Endothelial cell of umbilical vein (primary cell): Measurements from ENCODE around the gene PLEKHG7. TPM values are rescaled to one million over a fixed set of nuclear protein-coding genes. Genes with fewer than 3 reads are reported as not detected.

Source experiments
- BruUV-seq: library from RNA; stranded (reverse); fragments of 400-500 nt; replicated peaks from 2 replicates; lab custom pipeline; 2021; lab: Mats Ljungman, UMichigan
- CTCF ChIA-PET: fragments of 300-600, 350-600 bp; sonication (Branson Sonifier 250); formaldehyde crosslinking; loops from one replicate; lab custom pipeline; 2021; ENCODE audit warnings: antibody characterized with exemption, inconsistent platforms; lab: Charles Lee
- POLR2A ChIA-PET: fragments of 300-600, 350-600 bp; sonication (Branson Sonifier 250); formaldehyde crosslinking; loops from one replicate; lab custom pipeline; 2021; ENCODE audit warnings: antibody characterized with exemption, inconsistent platforms; lab: Charles Lee
- DNase-seq: peaks from one replicate; pipeline ENCODE4 v3.0.0-alpha.2; 2011; ENCODE audit warnings: low read depth, low spot score
- FAIRE-seq: peaks from 2 replicates; lab custom pipeline; 2011; peaks lifted over from hg19 to GRCh38; lab: Jason Lieb, UNC
- H2AFZ ChIP-seq: 2 replicates; pipeline ENCODE4 v1.6.0; 2012; ENCODE audit warnings: low read depth, low read length, control low read depth, inconsistent platforms
- H3K27ac ChIP-seq: 2 replicates; pipeline ENCODE4 v1.5.1; 2011; ENCODE audit warnings: low read depth, mild to moderate bottlenecking, control low read depth, low read length, moderate library complexity; ENCODE audit not compliant: insufficient read depth
- H3K27me3 ChIP-seq, 2 experiments: 2 replicates each; pipeline versions ENCODE4 v1.6.0 to v1.6.1; 2011; ENCODE audit warnings: low read length in 2 of 2, mixed read lengths in 1 of 2; ENCODE audit not compliant: control insufficient read depth in 2 of 2, insufficient read depth in 2 of 2
- H3K36me3 ChIP-seq, 2 experiments: 2 replicates in 1 of 2; 3 replicates in 1 of 2; pipeline ENCODE4 v1.5.1; 2011; ENCODE audit warnings: low read length in 2 of 2, mild to moderate bottlenecking in 1 of 2, moderate library complexity in 1 of 2; ENCODE audit not compliant: control insufficient read depth in 2 of 2, insufficient read depth in 2 of 2; ENCODE audit errors: extremely low read depth in 1 of 2
- H3K4me1 ChIP-seq: 3 replicates; pipeline ENCODE4 v1.5.1; 2011; ENCODE audit warnings: mild to moderate bottlenecking, low read length; ENCODE audit not compliant: control insufficient read depth, insufficient read depth; ENCODE audit errors: extremely low read depth
- H3K4me2 ChIP-seq: 2 replicates; pipeline ENCODE4 v1.6.1; 2011; ENCODE audit warnings: low read length, control low read depth, mixed read lengths; ENCODE audit not compliant: insufficient read depth
- H3K4me3 ChIP-seq, 3 experiments: fragments of 200-600 bp in 1 of 3; sonication (generic), shearing (Covaris generic) in 1 of 3; replicated peaks in 1 of 3; 2 replicates each; pipeline ENCODE4 v1.5.1; 2011 to 2016; ENCODE audit warnings: control low read depth in 3 of 3, low read length in 3 of 3, mild to moderate bottlenecking in 2 of 3, inconsistent platforms in 1 of 3, low read depth in 1 of 3, moderate library complexity in 1 of 3; ENCODE audit not compliant: insufficient read depth in 1 of 3
- H3K79me2 ChIP-seq: 2 replicates; pipeline ENCODE4 v1.6.0; 2012; ENCODE audit warnings: low read length, inconsistent platforms; ENCODE audit not compliant: control insufficient read depth, insufficient read depth
- H3K9ac ChIP-seq: replicated peaks from 2 replicates; pipeline ENCODE3; 2011; ENCODE audit warnings: low read length, control low read depth; ENCODE audit not compliant: insufficient read depth; ENCODE audit errors: extremely low read depth
- H3K9me1 ChIP-seq: replicated peaks from 3 replicates; pipeline ENCODE4 v1.6.0; 2011; ENCODE audit warnings: mild to moderate bottlenecking, low read length; ENCODE audit not compliant: control insufficient read depth, insufficient read depth; ENCODE audit errors: extremely low read depth
- H3K9me3 ChIP-seq: replicated peaks from 2 replicates; pipeline ENCODE4 v1.5.1; 2012; ENCODE audit warnings: low read length, inconsistent platforms; ENCODE audit not compliant: control insufficient read depth, insufficient read depth
- H4K20me1 ChIP-seq: replicated peaks from 2 replicates; pipeline ENCODE3; 2011; ENCODE audit warnings: mild to moderate bottlenecking, low read length; ENCODE audit not compliant: control insufficient read depth, insufficient read depth; ENCODE audit errors: extremely low read depth
- CTCF ChIP-seq, 2 donors: IDR thresholded peaks; 1 replicate in 1 of 2; 2 replicates in 1 of 2; pipeline ENCODE4 v1.5.1; 2011; ENCODE audit warnings: low read length in 2 of 2, mild to moderate bottlenecking in 2 of 2, moderate library complexity in 2 of 2, control low read depth in 1 of 2, inconsistent platforms in 1 of 2, low read depth in 1 of 2; ENCODE audit not compliant: insufficient read depth in 1 of 2; ENCODE audit errors: extremely low read depth in 1 of 2
- GATA2 ChIP-seq: IDR thresholded peaks from 2 replicates; pipeline ENCODE4 v1.7.0; 2011; ENCODE audit warnings: low read depth, mild to moderate bottlenecking, moderate library complexity, mixed read lengths, low read length; ENCODE audit not compliant: insufficient read length, insufficient read depth
- JUN ChIP-seq: IDR thresholded peaks from 2 replicates; pipeline ENCODE4 v1.6.1; 2011; ENCODE audit warnings: borderline replicate concordance, low read depth; ENCODE audit not compliant: insufficient read length, insufficient read depth
- MYC ChIP-seq: IDR thresholded peaks from one replicate; pipeline ENCODE4 v1.6.1; 2011; ENCODE audit warnings: mild to moderate bottlenecking, low read depth, low read length
- POLR2A ChIP-seq: IDR thresholded peaks from 2 replicates; pipeline ENCODE4 v1.6.1; 2012; ENCODE audit warnings: low read depth, mild to moderate bottlenecking, control low read depth, low read length
- POLR2AphosphoS5 ChIP-seq: IDR thresholded peaks from 2 replicates; pipeline ENCODE4 v1.6.1; 2012; ENCODE audit warnings: low read depth, mild to moderate bottlenecking, control low read depth, low read length, moderate library complexity; ENCODE audit not compliant: insufficient read depth
- dilution Hi-C: fragments of 300-500 bp; cut with MboI; formaldehyde crosslinking; loops from one replicate; pipeline ENCODE4 v1.15.0; 2019; ENCODE audit warnings: low sequenced_read_pairs; ENCODE audit not compliant: extremely low pct_ligation_motif_present
- intact Hi-C: fragments of 100-400 bp; cut with micrococcal nuclease; formaldehyde crosslinking; loops from one replicate; pipeline ENCODE4 v1.10.0; 2022
- polyA plus RNA-seq, 4 experiments: library from polyadenylated mRNA; depleted of rRNA in 3 of 4; stranded (reverse) in 3 of 4; unstranded in 1 of 4; fragments of >200 nt; gene quantifications; 2 replicates each; pipeline versions ENCODE4 v1.2.1 to v1.2.3, GENCODE V29; 2011 to 2012; ENCODE audit warnings: missing spikeins in 1 of 4
- total RNA-seq: library from RNA; stranded (reverse); gene quantifications from 2 replicates; pipeline ENCODE4 v1.2.3, GENCODE V29; 2021

The PLEKHG7 gene
- total and polyA plus RNA-seq, 2 donors (not counting 3 experiments of a cell fraction or from before 2014, with no cell fraction given) = not detected

- Histone ChIP-seq H3K4me1 (no peaks in the 10 kb centered on the region), H3K27me3 (peaks cover 0 to under 1% of the 10 kb centered on the region in 2 experiments), H3K9me1 (no peaks in the 10 kb centered on the region), H3K27ac (no peak overlapping the region), H3K79me2 (no peaks in the 10 kb centered on the region), H4K20me1 (no peaks in the 10 kb centered on the region), H3K4me2 (no peak overlapping the region), H3K36me3 (no peaks in the 10 kb centered on the region), H3K9me3 (no peaks in the 10 kb centered on the region), H2AFZ (no peak overlapping the region), H3K9ac (no peak overlapping the region), H3K4me3 (no peak overlapping the region)
- intact Hi-C loops = no loop called here
- ChIA-PET POLR2A (interaction anchor here (0.6 kb wide), 1 partner anchor 8 kb away, joined by 7 read pairs; no protein-coding TSS in a partner anchor), CTCF (interaction anchor here (0.6 to 2.1 kb wide), 4 partner anchors 9 to 95 kb away, joined by 3 to 6 read pairs (median 5); no protein-coding TSS in a partner anchor)
- FAIRE-seq (no peak), DNase-seq (no peak)
- TF ChIP-seq GATA2 = no peak
- TF ChIP-seq MYC = no peak
- no peak for TF ChIP-seq CTCF (IDR thresholded peaks at IDR 0.05; ENCODE audit: extremely low read depth in 1 of 2, insufficient read depth in 1 of 2, low read depth in 1 of 2, low read length in 2 of 2)
- no peak for TF ChIP-seq POLR2AphosphoS5
- no peak for TF ChIP-seq JUN
- no peak for TF ChIP-seq POLR2A
- no TSS peak for BruUV-seq
- dilution Hi-C loops = no loop called here
Observed at GRCh38 chr12:92729773-92730305, 27.1 kb downstream of the PLEKHG7 start.
